NOMO-1 (cell line): ENCODE measurements around the gene TBC1D10A.
A peak's percentile ranks its signal among the peaks of the same experiment; 100 is the strongest.

Experiments
- DNase-seq, 2 experiments: peaks; one replicate each; lab custom pipeline; 2025; ENCODE audit not compliant: unreplicated experiment in 2 of 2; lab: John Stamatoyannopoulos, UW

The TBC1D10A gene

DNA sequence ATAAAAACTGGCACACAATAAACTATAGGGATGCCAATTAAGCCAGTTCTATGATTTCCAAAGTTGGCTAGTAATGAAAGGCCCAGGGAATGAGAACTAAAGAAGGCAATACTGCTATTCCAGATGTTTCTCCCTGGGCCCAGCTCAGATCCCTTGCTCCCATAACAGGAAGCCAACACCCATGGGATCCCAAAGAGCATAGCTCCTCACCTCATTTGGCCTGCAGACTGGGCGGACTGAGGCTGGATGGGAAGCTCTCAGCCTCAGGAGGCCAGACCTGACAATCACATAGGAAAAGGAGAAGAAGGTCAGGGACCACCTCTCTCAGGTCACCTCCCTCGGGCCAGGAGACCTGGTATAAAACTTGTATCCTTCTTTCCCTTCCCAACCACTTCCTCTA lies 5.3 kb downstream of the TBC1D10A start:
- DNase-seq, result no peak

DNA sequence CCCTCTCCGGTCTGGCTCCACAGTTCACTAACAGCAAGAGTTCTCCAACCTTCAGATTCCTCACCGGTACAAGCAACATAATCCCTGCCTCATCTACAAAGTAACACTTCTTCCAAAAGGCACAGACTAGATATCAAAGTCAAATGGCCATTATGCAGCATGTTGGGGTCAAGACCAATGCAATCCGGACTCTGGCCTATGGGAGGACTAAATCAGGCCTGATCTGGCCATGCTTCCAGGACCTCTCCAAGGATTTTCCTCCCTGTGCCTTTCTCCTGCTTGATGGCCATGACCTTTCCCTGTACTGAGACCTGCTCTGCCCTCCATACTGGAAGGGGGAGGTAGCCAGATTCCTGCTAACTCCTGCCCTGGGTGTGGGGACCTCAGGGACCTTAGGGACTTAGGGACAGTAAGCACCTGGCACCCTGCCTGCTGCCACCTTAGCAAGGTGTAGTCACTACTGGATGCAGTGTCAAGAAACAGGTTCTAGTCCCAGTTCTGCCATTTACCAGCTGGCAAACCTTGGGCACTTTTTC lies 6.7 kb downstream of the TBC1D10A start:
- DNase-seq, result no peak

DNA sequence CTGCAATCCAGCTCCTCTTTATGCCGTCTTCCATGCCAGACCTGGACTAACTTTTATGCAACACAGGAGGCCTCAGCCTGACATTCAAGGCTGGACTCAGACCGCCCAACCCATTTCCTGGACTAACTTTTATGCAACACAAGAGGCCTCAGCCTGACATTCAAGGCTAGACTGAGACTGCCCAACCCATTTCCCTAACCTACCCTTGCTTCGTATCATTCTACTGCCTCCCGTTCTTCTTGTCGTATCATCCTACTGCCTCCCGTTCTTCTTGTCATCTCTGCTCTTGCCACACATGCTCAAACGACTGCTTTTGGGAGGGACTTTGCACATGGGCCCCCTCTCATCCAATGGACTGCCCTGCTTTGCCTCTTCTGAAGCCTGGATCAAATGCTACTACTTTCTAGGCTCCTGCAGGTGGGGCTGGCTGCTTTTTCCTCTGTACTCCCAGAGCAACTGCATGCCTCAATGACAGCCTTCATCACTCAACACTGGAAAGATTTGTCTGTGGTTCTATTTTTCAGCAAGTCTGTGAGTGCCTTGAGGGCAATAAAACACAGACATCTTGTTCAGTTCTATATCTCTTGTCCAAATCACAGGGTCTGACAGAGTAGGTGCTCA lies 7.8 kb downstream of the TBC1D10A start:
- DNase-seq, result no peak

DNA sequence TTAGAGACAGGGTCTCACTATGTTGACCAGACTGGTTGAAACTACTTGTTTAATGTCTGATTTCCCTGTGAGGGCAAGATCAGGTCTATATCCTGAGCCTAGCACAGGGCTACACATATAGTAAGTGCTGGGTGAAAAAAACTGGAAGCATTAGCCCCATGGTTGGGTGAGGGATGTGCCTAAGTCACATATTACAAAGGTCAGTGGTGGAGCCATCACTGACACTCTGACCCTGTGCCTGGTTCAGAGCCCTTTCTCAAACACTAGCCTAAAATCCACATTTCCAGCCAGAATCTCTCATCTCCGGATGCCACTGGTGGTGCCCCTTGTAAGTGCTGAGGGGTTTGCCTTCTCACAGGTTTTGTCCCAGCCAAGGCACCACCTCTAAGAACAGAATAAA lies 9.0 kb downstream of the TBC1D10A start:
- no peak for DNase-seq

DNA sequence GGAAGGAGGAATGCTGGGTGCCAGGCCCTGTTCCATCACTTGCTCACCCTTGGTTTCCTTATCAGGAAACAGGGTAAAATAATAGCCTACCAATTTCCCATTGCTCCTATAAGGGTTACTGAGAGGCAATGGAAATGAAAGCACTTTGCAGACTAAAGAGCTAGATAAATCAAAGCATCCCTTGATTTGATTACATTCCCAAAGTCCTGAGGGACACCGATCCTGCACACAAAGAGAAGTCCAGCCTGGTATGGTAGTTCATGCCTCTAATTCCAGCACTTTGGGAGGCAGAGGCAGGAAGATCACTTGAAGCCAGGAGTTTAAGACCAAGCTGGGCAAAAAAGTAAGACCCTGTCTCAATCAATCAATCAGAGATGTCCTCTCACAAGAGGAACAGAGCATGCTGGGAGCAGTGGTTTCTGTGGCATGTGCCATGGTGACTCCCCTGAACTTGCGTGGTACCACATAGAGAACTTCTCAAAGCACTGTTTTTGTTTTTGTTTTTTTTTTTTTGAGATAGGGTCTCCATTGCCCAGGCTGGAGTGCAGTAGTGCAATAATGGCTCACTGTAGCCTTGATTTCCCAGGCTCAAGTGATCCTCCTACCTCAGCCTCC lies 10.7 kb downstream of the TBC1D10A start:
- no peak for DNase-seq

DNA sequence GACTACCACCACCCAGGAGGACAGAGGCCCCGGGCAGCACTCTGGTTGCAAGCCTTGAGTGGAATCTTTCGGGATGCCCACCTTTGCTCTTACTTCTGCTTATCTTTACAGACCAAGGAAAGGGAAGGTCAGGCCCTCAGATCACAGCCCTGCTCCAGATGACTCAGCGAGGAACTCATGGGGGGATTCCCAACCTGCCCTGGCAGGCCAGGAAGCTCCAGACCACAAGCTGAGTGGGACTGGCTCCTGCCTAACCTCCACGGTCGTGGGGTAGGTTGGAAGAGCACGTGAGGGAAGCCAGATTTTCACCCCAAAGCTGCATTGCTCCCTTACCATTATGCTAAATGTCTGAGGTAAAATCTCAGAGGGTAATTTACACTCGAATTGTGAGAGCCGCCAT lies 11.8 kb downstream of the TBC1D10A start:
- no peak for DNase-seq

DNA sequence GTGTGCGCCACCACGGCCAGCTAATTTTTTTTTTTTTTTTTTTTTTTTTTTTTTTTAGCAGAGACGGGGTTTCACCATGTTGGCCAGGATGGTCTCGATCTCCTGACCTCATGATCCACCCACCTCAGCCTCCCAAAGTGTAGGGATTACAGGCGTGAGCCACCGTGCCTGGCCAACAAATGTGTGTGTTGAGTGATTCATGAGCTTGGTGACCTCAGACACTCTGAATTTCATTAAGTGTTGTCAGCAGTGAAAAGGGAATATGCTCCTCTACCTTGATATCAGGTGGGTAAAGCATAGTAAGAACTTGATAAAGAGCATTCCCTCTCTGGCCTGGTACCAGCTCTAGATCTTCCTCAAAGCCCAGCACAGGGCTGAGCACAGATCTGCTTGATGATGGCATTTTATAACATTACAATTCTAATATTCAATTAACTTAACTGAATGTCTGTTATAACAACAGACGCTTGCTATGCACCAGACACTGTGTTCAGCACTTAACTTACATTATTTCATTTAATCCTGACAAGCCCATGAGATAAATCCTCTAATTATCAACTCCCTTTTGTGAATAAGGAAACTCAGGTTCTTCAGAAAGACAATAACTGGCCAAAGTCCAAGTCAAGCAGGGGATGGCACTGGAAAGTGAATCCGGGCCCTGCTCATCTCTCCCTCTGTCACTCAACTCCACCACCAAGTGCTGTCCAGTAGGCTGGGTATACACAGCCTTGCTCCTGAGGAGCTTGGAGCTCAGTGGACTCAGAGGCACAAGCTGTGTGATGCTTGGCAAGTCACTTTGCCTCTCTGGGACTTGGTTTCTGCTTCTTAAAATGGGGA lies 13.0 kb downstream of the TBC1D10A start:
- no peak for DNase-seq

DNA sequence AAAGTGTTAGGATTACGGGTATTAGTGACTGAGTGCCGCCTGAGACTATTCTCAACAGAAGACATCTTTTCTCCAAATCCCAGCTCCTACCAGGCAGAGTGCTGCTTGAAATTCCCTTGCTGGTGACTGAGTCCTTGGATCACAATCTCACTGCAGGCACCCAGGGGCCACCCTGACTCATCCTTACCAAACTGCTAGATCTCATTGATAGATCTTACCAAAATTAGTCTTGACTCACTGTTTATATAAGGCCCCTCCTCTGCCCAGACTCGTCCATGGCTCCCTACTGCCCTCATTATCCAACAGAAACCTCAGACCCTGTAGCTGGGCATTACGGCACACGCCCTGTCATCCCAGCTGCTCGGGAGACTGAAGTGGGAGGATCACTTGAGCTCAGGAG lies 14.7 kb downstream of the TBC1D10A start:
- no peak for DNase-seq

DNA sequence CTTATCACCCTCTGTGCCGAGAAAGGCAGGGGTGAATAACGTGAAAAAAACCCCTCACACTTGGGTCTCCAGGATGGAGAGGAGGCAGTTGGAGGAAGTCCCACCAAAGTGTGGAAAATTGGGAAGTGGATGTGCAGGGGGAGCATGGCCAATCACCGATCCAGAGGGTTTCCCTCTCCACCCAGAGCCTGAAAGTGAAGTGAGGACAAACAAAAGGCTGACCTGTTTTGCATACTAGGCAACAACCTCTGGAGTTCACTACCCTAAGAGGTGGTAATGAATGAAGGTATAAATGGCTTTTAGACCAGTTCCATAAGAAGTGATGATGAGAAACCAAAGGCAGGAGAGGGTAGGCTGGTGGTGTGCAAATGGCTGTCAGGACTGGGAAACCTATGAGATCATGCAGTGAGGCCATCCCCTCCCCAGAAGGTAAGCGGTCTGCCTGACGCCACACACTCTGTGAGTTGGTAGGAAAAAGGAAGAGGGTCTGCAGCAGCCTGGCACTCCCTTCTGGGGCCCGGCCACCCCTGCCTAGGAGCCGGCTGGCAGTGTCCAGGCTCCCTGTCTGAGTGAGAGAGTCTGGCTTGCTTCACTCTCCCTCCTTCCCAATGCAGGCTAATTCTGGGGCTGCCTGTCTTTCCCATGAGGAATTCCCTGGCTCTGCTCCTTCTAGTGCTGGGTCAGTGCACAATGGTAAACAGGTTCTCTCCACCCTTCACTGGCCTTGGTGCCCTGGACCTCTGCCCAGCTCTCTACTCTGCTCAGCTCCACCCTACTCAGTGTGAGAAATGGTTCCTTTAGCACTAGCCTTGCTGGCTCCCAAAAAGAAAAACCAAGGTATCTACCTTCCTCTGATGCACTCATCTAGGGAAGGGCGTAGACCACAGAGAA lies 15.6 kb downstream of the TBC1D10A start:
- no peak for DNase-seq

DNA sequence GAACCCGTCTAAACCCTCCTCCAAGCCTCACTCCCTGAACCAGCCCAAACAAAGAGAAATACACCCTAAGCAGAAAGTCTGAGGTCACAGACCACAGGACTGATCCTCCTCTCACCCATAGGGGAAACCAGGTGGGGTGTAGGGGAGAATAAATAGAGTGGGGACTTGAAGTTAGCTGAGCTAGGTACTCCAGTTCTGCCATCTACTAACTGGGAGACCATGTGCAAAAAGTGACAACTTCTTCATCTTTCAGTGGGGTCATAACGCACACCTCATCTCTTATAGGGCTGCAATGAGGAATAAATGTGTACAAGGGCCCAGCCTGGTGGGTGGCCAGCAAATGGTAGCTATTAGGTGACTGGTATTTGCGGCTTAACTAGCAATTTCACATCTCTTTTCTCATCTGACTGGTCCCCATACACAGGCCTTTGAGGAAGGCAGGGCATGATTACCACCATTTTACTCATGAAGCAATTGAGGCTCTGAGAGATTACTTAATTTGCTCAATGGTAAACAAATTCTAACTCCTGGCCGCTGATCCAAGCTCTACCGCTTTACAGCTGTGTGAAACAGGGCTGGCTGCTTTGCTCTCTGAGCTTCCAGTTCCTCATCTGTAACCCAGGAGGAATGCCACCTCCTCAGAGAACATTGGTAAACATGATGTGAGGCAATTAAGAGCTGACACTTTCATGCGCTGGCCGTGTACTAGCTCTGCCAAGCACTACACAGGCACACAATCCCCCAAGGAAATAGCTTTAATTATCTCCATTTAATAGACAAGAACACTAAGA lies 16.6 kb downstream of the TBC1D10A start:
- DNase-seq, result peak; percentile 81 to 83

DNA sequence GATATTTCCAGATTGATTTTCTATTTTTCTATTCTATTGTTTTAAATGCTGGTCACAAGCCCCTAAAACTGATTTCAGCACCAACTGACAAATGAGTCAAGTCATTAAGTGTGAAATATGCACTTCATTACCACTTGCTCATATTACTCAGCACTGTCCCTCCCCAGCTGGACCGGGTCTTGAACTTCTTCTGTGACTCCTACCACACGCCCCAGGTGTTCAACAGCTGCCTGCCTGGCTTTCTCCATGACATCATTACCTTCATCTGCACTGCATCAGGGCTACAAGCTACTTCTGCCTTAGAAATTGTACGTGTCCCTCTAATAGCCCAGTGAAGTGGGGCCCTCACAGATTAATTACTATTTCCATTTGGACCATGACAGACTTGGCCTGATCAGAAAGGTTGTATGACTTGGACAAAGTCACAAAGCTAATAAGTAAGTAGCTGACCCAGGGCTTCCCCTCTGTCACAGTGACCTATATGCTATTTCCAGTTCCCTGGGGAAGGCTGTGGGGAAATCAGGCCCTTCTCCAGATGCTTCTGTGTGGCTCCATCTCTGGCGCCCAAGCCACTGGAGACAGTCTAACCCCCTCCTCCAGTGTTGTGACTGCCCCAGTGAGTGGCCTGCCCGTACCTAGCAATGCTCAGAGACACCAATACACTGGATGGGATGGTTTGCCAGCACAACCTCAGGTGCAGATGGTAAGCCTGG lies 18.1 kb downstream of the TBC1D10A start:
- no peak for DNase-seq

DNA sequence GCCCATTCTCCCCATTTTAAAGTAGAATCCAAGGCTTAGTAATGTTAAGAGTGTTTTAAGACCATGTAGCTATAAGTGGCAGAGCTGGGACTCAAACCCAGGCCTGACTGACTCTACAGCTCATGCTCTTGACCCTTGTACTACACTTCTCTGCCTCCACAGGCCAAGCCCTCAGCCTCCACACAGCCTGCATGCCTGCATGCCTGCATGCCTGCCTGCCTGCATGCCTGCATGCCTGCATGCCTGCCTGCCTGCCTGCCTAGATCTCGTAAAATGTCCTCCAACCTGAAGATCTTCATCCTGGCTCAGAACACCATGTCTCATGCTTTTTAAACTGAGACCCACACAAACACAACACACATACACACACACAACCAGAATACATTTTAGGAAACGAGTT lies 18.6 kb downstream of the TBC1D10A start:
- no peak for DNase-seq

DNA sequence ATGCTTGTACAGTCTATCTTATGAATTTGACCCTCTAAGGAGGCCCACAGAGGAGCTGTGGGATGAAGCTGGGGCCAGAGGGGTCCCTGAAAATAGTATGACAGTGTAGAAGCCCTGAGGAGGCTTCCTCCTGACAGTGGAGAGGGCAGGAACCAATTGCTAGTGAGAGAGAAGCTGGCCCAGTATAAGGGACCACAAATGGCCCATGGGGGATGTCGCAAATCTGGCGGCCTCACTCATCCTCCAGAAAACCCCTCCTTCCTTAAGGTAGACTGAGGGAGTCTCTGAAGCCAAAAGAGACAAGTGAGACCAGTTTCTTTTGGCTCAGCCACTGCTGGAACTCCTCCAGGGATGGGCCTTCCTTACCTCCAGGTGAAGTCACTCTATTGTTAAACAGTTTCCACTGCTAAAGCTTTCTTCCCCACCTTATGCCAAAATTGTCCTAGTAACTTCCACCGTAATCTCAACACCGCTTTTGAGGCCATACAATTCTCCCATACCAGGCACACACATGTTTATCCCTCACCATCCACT lies 19.6 kb downstream of the TBC1D10A start:
- no peak for DNase-seq

DNA sequence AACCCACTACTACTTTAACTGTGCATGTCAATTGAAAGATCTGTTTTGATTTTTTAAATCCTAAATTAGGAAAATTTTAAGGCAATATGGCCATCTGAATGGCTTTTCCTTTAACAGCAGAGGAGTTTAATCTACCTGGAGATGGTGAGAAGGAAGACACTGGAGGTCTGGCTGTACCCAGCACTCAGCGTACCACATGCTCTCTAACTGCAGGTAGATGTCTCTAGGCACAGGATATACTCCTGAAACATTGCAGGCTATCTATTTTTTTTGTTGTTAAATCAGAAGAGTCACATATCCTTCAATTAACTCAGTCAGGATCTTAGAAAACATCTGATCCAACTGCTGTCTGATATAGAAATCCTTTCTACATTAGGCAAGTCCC lies 20.1 kb downstream of the TBC1D10A start:
- DNase-seq, result no peak

DNA sequence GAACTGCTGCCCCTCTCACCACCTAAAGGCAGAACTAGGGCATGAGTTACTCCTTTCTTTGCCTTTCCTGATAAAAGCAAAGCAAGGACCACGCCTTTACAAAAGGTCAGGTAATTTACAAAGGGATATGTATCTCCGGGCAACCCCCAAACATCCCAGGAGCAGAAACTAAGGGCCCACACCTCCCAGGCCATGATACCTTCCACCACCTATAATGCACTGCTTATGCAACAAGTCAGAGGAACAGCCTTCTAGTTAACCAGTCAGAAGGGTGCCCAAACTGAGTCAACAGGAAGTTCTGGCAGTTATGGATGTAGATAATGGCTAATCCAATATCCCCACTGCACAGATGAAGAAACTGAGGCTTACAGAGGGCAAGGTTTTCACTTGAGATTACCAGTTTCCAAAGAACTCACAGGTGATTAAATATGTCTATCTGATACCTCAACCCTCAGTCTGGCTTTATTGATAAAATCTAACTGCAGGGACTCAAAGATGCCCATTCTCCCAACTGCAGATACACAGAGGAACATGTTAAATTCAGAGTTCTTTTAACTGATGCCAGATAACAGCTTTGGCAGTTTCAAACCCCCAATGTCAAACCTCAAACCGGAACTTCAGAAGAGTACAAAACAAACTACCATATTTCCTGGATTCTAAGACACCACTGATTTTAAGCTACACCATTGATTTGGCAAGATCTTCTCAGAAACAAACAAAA lies 20.7 kb downstream of the TBC1D10A start:
- DNase-seq, result peak in 1 of 2 experiments; percentile 21

DNA sequence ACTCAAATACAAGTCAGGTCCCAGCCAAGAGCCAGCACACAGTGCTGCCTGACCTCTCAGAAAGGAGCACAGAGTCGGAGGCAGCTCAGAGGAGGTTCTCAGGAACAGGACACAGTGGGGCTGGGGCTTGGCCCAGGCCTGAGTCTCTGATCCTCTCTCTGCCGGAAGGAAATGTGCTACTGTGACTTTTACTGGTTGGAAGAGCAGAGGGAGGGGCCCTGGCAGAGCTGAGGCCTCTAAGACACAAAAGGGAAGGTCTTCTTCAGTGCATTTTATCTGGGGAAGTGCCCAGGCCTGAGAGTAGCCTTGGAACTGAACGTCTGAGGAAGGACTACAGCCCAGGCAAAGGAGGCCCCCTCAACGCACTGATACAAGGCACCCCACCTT lies 21.2 kb downstream of the TBC1D10A start:
- peak; percentile 86 to 88 for DNase-seq

DNA sequence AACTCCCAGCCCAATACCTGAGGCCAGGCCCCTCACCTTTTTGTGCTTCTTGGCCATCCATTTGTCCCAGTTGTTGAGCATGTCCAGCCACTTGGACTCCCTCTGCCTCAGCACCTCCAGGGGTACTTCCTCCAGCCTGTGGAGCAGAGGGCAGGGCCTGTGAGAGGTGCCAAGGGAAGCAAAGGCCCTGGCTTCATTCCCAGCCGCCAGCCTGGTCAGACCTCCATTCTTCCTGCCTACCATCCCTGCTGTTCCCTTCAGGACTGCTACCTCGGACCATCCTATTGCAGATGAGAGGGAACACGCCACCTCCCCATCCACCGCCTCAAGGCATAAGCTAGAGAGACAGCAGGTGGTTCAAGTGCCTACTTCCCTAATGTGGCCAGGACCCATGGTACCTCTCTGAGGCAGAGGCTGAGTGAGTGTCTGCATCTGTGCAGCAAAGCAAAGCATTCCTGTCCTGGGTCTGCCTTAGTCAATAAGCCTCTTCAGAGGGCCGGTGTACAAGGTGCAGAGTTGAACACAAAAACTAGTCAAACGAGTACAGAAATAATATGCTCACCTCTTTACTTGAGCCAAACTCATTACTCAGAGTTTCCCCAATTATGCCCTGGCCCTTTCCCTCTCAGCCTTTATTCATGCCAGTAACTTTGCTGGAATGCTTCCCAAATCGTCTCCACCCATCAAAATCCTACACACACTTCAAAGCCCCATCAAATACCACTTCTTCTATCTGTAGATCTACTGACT lies 22.1 kb downstream of the TBC1D10A start:
- DNase-seq, result no peak

DNA sequence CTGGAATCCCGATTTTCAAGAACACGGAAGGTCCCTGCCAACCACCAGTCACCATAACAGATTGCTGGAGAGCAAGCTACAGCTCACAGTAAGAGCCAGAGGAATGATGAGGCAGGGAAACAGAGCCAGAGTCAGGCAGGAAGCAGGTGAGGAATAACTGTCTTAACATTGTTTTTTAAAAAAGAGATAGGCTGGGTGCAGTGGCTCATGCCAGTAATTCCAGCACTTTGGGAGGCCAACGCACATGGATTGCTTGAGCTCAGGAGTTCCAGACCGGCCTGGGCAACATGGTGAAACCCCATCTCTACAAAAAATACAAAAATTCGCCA lies 24.0 kb downstream of the TBC1D10A start:
- DNase-seq, result no peak
